H1 (cell line): ENCODE measurements around the gene UBE2L6. TPM values are rescaled to one million over a fixed set of nuclear protein-coding genes. Genes with fewer than 3 reads are reported as not detected.
A peak's percentile ranks its signal among the peaks of the same experiment; 100 is the strongest.

Experiments
- CTCF ChIA-PET: fragments of 300-600 bp; sonication (Branson Sonifier 250); formaldehyde crosslinking; loops from one replicate; lab custom pipeline; 2021; ENCODE audit not compliant: partially characterized antibody; lab: Charles Lee
- POLR2A ChIA-PET: fragments of 300-600 bp; sonication (Branson Sonifier 250); formaldehyde crosslinking; loops from one replicate; lab custom pipeline; 2021; ENCODE audit warnings: inconsistent platforms; ENCODE audit not compliant: partially characterized antibody; lab: Charles Lee
- DNase-seq, 2 experiments: peaks; one replicate each; pipeline versions ENCODE4 v3.0.0 to v3.0.0-alpha.2; 2010 to 2022; ENCODE audit warnings: low spot score in 2 of 2, low read depth in 1 of 2, mixed read lengths in 1 of 2
- FAIRE-seq: peaks from 2 replicates; lab custom pipeline; 2011; peaks lifted over from hg19 to GRCh38; lab: Jason Lieb, UNC
- H2AFZ ChIP-seq: 2 replicates; pipeline ENCODE4 v1.8.1; 2012; ENCODE audit warnings: low read length, inconsistent platforms
- H2AK5ac ChIP-seq: 2 replicates; pipeline ENCODE4 v1.6.1; 2013; ENCODE audit warnings: low read depth, low read length
- H2BK120ac ChIP-seq: replicated peaks from 2 replicates; pipeline ENCODE3; 2013; ENCODE audit warnings: low read depth, low read length, inconsistent platforms
- H2BK12ac ChIP-seq: 2 replicates; pipeline ENCODE4 v1.6.1; 2013; ENCODE audit warnings: low read depth, low read length
- H2BK15ac ChIP-seq: 2 replicates; pipeline ENCODE4 v1.6.1; 2013; ENCODE audit warnings: low read length
- H2BK20ac ChIP-seq: 2 replicates; pipeline ENCODE4 v1.6.1; 2013; ENCODE audit warnings: low read length
- H2BK5ac ChIP-seq: 2 replicates; pipeline ENCODE4 v1.6.1; 2013; ENCODE audit warnings: low read depth, low read length
- H3K14ac ChIP-seq: 2 replicates; pipeline ENCODE4 v1.6.1; 2013; ENCODE audit warnings: inconsistent platforms; ENCODE audit not compliant: insufficient read length
- H3K18ac ChIP-seq: 2 replicates; pipeline ENCODE4 v1.6.1; 2013; ENCODE audit warnings: low read length; ENCODE audit errors: extremely low read depth
- H3K23ac ChIP-seq: 2 replicates; pipeline ENCODE4 v1.6.1; 2013; ENCODE audit warnings: inconsistent platforms; ENCODE audit not compliant: insufficient read length
- H3K23me2 ChIP-seq: 2 replicates; pipeline ENCODE4 v1.6.1; 2013; ENCODE audit warnings: low read depth, low read length
- H3K27ac ChIP-seq: 2 replicates; pipeline ENCODE4 v1.6.1; 2011; ENCODE audit warnings: low read depth, low read length, inconsistent platforms
- H3K27me3 ChIP-seq, 4 experiments: replicated peaks in 1 of 4; 1 replicate in 1 of 4; 2 replicates in 3 of 4; pipeline versions ENCODE4 v1.6.1 to v1.8.1; 2011 to 2013; ENCODE audit warnings: low read length in 3 of 4, mild to moderate bottlenecking in 3 of 4, inconsistent platforms in 2 of 4, mixed read lengths in 2 of 4, moderate library complexity in 1 of 4; ENCODE audit not compliant: control insufficient read depth in 3 of 4, insufficient read depth in 3 of 4; ENCODE audit errors: extremely low read depth in 1 of 4
- H3K36me3 ChIP-seq, 4 experiments: 2 replicates each; pipeline versions ENCODE4 v1.6.1 to v1.8.1; 2011 to 2013; ENCODE audit warnings: mild to moderate bottlenecking in 4 of 4, low read length in 3 of 4, moderate library complexity in 2 of 4, control low read depth in 1 of 4, inconsistent platforms in 1 of 4; ENCODE audit not compliant: insufficient read depth in 4 of 4, control insufficient read depth in 2 of 4
- H3K4ac ChIP-seq: replicated peaks from 2 replicates; pipeline ENCODE3; 2013; ENCODE audit warnings: low read length, low read depth, mixed read lengths, inconsistent platforms; ENCODE audit not compliant: insufficient read length
- H3K4me1 ChIP-seq, 4 experiments: replicated peaks in 1 of 4; 1 replicate in 1 of 4; 2 replicates in 3 of 4; pipeline versions ENCODE4 v1.6.1 to v1.8.1; 2011 to 2013; ENCODE audit warnings: low read length in 3 of 4, inconsistent platforms in 2 of 4, mixed read lengths in 1 of 4; ENCODE audit not compliant: insufficient read depth in 4 of 4, control insufficient read depth in 3 of 4
- H3K4me2 ChIP-seq, 2 experiments: 2 replicates each; pipeline versions ENCODE4 v1.6.1 to v1.8.1; 2011 to 2013; ENCODE audit warnings: low read depth in 2 of 2, low read length in 2 of 2, control low read depth in 1 of 2, inconsistent platforms in 1 of 2, mild to moderate bottlenecking in 1 of 2; ENCODE audit not compliant: insufficient read depth in 1 of 2
- H3K4me3 ChIP-seq, 4 experiments: fragments of 200-600, 300-600 bp in 1 of 4; sonication (generic), shearing (Covaris generic), sonication (Bioruptor Twin) in 1 of 4; 2 replicates each; pipeline versions ENCODE4 v1.5.1 to v1.8.1; 2011 to 2016; ENCODE audit warnings: low read length in 4 of 4, low read depth in 3 of 4, control low read depth in 2 of 4, inconsistent platforms in 2 of 4, mild to moderate bottlenecking in 2 of 4, mixed read lengths in 1 of 4, moderate library complexity in 1 of 4; ENCODE audit not compliant: insufficient read depth in 2 of 4; ENCODE audit errors: extremely low read depth in 1 of 4
- H3K56ac ChIP-seq: replicated peaks from 2 replicates; pipeline ENCODE3; 2013; ENCODE audit warnings: low read depth, mild to moderate bottlenecking, mixed read lengths, low read length, inconsistent platforms; ENCODE audit not compliant: insufficient read length
- H3K79me1 ChIP-seq: 2 replicates; pipeline ENCODE4 v1.6.1; 2013; ENCODE audit warnings: low read depth, low read length, control low read depth
- H3K79me2 ChIP-seq, 2 experiments: 2 replicates each; pipeline versions ENCODE4 v1.6.1 to v1.8.1; 2012 to 2013; ENCODE audit warnings: low read length in 2 of 2, mild to moderate bottlenecking in 2 of 2, inconsistent platforms in 1 of 2; ENCODE audit not compliant: insufficient read depth in 2 of 2, control insufficient read depth in 1 of 2
- H3K9ac ChIP-seq, 4 experiments: replicated peaks in 1 of 4; 1 replicate in 1 of 4; 2 replicates in 3 of 4; pipeline versions ENCODE4 v1.6.1 to v1.8.1; 2011 to 2013; ENCODE audit warnings: low read depth in 3 of 4, low read length in 3 of 4, control low read depth in 2 of 4, mild to moderate bottlenecking in 2 of 4, moderate library complexity in 2 of 4, inconsistent platforms in 1 of 4; ENCODE audit errors: extremely low read depth in 1 of 4
- H3K9me3 ChIP-seq, 2 experiments: 2 replicates each; pipeline versions ENCODE4 v1.6.1 to v1.8.1; 2012 to 2013; ENCODE audit warnings: mild to moderate bottlenecking in 2 of 2, moderate library complexity in 2 of 2, control low read depth in 1 of 2, inconsistent platforms in 1 of 2, low read depth in 1 of 2, low read length in 1 of 2, mixed read lengths in 1 of 2; ENCODE audit not compliant: insufficient read depth in 2 of 2
- H4K20me1 ChIP-seq, 2 experiments: replicated peaks in 1 of 2; 2 replicates each; pipeline versions ENCODE3 to v1.8.1; 2011 to 2013; ENCODE audit warnings: inconsistent platforms in 2 of 2, low read length in 2 of 2, mild to moderate bottlenecking in 1 of 2; ENCODE audit not compliant: insufficient read depth in 2 of 2, control insufficient read depth in 1 of 2
- H4K5ac ChIP-seq: 2 replicates; pipeline ENCODE4 v1.6.1; 2013; ENCODE audit warnings: low read length, low read depth, mixed read lengths, inconsistent platforms; ENCODE audit not compliant: insufficient read length
- H4K8ac ChIP-seq: 2 replicates; pipeline ENCODE4 v1.8.0; 2013; ENCODE audit warnings: mild to moderate bottlenecking, moderate library complexity, low read length, inconsistent platforms; ENCODE audit not compliant: insufficient read depth; ENCODE audit errors: extremely low read depth
- H4K91ac ChIP-seq: replicated peaks from 2 replicates; pipeline ENCODE3; 2013; ENCODE audit warnings: low read length, mixed read lengths, inconsistent platforms; ENCODE audit not compliant: insufficient read length
- POU5F1 ChIP-seq: IDR thresholded peaks from 2 replicates; pipeline ENCODE4 v1.6.1; 2011; ENCODE audit warnings: low read depth, mild to moderate bottlenecking, low read length, moderate library complexity
- SUZ12 ChIP-seq: fragments of 200-600 bp; sonication (generic); IDR thresholded peaks from 2 replicates; pipeline ENCODE4 v1.6.1; 2012; ENCODE audit warnings: mild to moderate bottlenecking, inconsistent platforms, low read length, moderate library complexity, mixed read lengths
- WGBS, 2 experiments: shearing (Covaris generic) in 1 of 2; methylation state at CpG; one replicate each; pipeline versions ENCODE4 v1.1.6 to v1.1.7; 2013 to 2015; ENCODE audit warnings: low lambda C conversion rate in 2 of 2, mixed read lengths in 2 of 2, inconsistent platforms in 1 of 2, low coverage in 1 of 2, missing lambda C conversion rate in 1 of 2; ENCODE audit not compliant: insufficient replicate concordance in 2 of 2, insufficient coverage in 1 of 2, insufficient read length in 1 of 2; ENCODE audit errors: extremely low coverage in 1 of 2, missing lambda C conversion rate in 1 of 2; 5-methylcytosine and 5-hydroxymethylcytosine counted together
- polyA plus RNA-seq, 7 experiments: library from polyadenylated mRNA; depleted of rRNA in 3 of 7; stranded (reverse) in 5 of 7; unstranded in 2 of 7; fragments of >200 nt in 5 of 7; fragments of 200-250 nt in 2 of 7; gene quantifications; 1 replicate in 5 of 7; 2 replicates in 1 of 7; 4 replicates in 1 of 7; pipeline versions ENCODE4 v1.2.1 to v1.2.3, GENCODE V29; 2011 to 2013; ENCODE audit warnings: missing spikeins in 2 of 7, mixed read lengths in 2 of 7
- total RNA-seq: library from RNA; stranded (reverse); fragmentation: NEBNext Ultra II Directional; extraction: Animal tissue kit (Norgen Biotek cat#: 25700); gene quantifications from 2 replicates; pipeline ENCODE4 v1.2.1, GENCODE V29; 2021

Gene UBE2L6
- total and polyA plus RNA-seq, 2 of the 8 experiments (the other 6 are each of a cell fraction or from before 2014, with no cell fraction given), result 67.8 to 89.2 TPM

DNA sequence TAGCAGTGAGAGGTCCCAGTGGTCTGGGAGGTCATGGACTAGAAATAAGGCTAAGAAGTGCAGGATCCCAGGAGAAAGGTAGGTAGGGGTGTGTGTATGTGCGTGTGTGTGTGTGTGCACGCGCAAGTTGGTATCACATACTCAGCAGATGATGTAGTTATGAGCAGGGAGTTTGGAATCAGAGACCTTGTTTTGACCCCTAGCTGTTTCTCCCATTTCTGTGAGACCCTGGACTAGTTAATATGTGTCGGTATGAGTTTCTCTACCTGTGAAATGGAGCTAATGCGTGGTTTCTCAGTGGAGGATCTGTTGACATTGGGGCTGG is 31.3 kb upstream of the UBE2L6 start:
- no peak overlapping the region for H2AK5ac ChIP-seq
- H3K23me2 ChIP-seq, result peaks cover 7% of the 10 kb centered on the region
- H2BK20ac ChIP-seq, result peak overlapping the region; percentile 88
- H4K20me1 ChIP-seq, result no peaks in the 10 kb centered on the region
- H2BK15ac ChIP-seq, result peak overlapping the region; percentile 89
- peak overlapping the region in 2 of 4 experiments; percentile 38 to 56; a peak in 1 of 7 replicates for H3K9ac ChIP-seq
- H3K79me2 ChIP-seq, result no peaks in the 10 kb centered on the region; a peak in 3 of 4 replicates
- H3K4me1 ChIP-seq, result peaks cover 7 to 17% (median 11%) of the 10 kb centered on the region in 4 experiments
- TF ChIP-seq SUZ12 (no peak), POU5F1 (no peak)
- CTCF ChIA-PET, result interaction anchor here (0.8 to 20.2 kb wide), 8 partner anchors 8 to 141 kb away, joined by 3 to 286 read pairs (median 5); partner anchors contain the start of gene UBE2L6
- FAIRE-seq, result no peak
- no peak overlapping the region for H4K5ac ChIP-seq
- H3K36me3 ChIP-seq, result peaks cover 0 to 2% (median 0%) of the 10 kb centered on the region in 4 experiments; a peak in 1 of 8 replicates
- H3K23ac ChIP-seq, result no peak overlapping the region
- no peak overlapping the region; the same call in 1 of the 2 replicates for H2AFZ ChIP-seq
- DNase-seq, result no peak
- H3K14ac ChIP-seq, result no peak overlapping the region
- peak overlapping the region; percentile 63 for H3K4ac ChIP-seq
- no peaks in the 10 kb centered on the region for H3K27me3 ChIP-seq
- peak overlapping the region; percentile 68 for H2BK120ac ChIP-seq
- peak overlapping the region; percentile 76 to 91 for H3K4me2 ChIP-seq
- POLR2A ChIA-PET, result interaction anchor here (0.6 to 51.1 kb wide), 13 partner anchors 10 to 135 kb away, joined by 3 to 1546 read pairs (median 5); partner anchors contain the start of genes CLP1, SLC43A1, UBE2L6 and YPEL4
- peak overlapping the region; percentile 9 for H2BK12ac ChIP-seq
- no peak overlapping the region; the same call in 1 of the 2 replicates for H4K8ac ChIP-seq
- no peaks in the 10 kb centered on the region for H3K79me1 ChIP-seq
- 76% methylated on average over 5 of the region's 5 CpGs; no CpG with 5 or more reads in 1 of the 2 experiments for WGBS, 2 experiments
- peak overlapping the region; percentile 83 for H4K91ac ChIP-seq
- peak overlapping the region; percentile 0; the same call in 1 of the 2 replicates for H3K18ac ChIP-seq
- H3K27ac ChIP-seq, result no peak overlapping the region
- H3K4me3 ChIP-seq, result peak overlapping the region; percentile 41 to 64 (median 54); a peak in 6 of 8 replicates
- no peaks in the 10 kb centered on the region for H3K9me3 ChIP-seq
- H2BK5ac ChIP-seq, result peak overlapping the region; percentile 90; the same call in 1 of the 2 replicates
- no peak overlapping the region for H3K56ac ChIP-seq
